22Rv1 (cell line): ENCODE data around the gene APC.

Experiments used
- H3K27ac ChIP-seq: fragments of 450-650 bp; 2 replicates; pipeline ENCODE4 v1.5.1; 2017
- CTCF ChIP-seq: fragments of 450-650 bp; IDR thresholded peaks from 2 replicates; pipeline ENCODE4 v1.5.1; 2017; ENCODE audit warnings: mild to moderate bottlenecking
- ZFX ChIP-seq: fragments of 450-650 bp; IDR thresholded peaks from 2 replicates; pipeline ENCODE4 v1.6.1; 2017; ENCODE audit warnings: antibody characterized with exemption, borderline replicate concordance

APC gene

GRCh38 chr5:112799661-112800060 is 62.0 kb downstream of the APC start:
- no peak overlapping the region for H3K27ac ChIP-seq
- TF ChIP-seq ZFX (no peak), CTCF (no peak)

- H3K27ac ChIP-seq, result no peak overlapping the region
- TF ChIP-seq CTCF (no peak), ZFX (no peak)
Measured at GRCh38 chr5:112800891-112801290, 63.2 kb downstream of the APC start.

- TF ChIP-seq CTCF, result no peak
- no peak for TF ChIP-seq ZFX
- no peak overlapping the region for H3K27ac ChIP-seq
Measured at GRCh38 chr5:112811023-112811422, 73.3 kb downstream of the APC start.

GRCh38 chr5:112812549-112812948 is 74.9 kb downstream of the APC start:
- no peak overlapping the region for H3K27ac ChIP-seq
- TF ChIP-seq CTCF (no peak), ZFX (no peak)

DNA sequence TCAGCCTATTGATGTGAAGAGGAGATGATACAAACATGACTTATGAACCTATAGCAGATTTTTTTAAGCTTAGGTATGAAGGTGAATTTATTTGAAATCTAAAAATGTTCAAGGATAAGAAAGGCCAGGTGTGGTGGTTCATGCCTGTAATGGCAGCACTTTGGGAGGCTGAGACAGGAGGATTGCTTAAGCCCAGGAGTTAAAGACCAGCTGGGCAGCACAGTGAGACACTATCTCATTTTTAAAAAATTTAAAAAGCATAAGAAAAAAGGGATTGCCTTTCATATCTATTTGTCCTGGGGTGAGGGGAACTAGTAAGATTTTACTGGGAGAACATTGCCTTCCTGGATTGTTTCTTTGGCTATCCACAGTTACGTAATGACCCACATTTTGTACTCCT is 82.6 kb downstream of the APC start:
- no peak for TF ChIP-seq ZFX
- no peak for TF ChIP-seq CTCF
- H3K27ac ChIP-seq, result no peak overlapping the region

DNA sequence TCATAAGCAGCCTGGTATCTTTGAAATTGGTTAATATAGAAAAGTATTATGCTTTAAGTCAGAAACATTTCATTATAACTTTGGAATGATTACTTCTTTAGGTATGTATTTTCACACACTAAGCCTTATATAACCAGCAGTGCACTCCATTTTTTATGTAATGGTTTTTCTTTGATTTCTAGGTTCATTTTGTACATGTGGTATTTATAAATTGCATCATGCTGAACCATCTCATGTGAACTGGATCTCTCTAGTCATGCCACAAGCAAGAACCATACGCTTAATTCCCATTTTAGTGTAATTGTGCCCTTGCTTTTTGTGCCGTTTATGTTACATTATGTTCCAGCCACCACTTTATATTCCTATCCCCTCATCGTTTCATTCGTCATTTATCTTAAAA is 84.8 kb downstream of the APC start:
- TF ChIP-seq ZFX, result no peak
- TF ChIP-seq CTCF, result no peak
- H3K27ac ChIP-seq, result no peak overlapping the region

- TF ChIP-seq ZFX (no peak), CTCF (no peak)
- H3K27ac ChIP-seq, result no peak overlapping the region
Measured at GRCh38 chr5:112823181-112823580, 85.5 kb downstream of the APC start.
